Measurements from ENCODE around the gene WDR41. TPM values are rescaled to one million over a fixed set of nuclear protein-coding genes. Genes with fewer than 3 reads are reported as not detected.
"Not testable (repeated sequence)": the region's sequence is repeated elsewhere in the genome, so short reads cannot be mapped to it uniquely, and the experiment has no call there.

The WDR41 gene
- total RNA-seq, 2 donors from 2014 or later: 48.9 to 129 TPM

GRCh38 chr5:77486344-77486962 lies 5.7 kb downstream of the WDR41 start:
- Histone ChIP-seq H3K27ac (no peak overlapping the region), H3K4me1 (ENCODE audit: control insufficient read depth in 1 of 2, low read depth in 2 of 2) (peaks cover 8 to 23% of the 10 kb centered on the region in 2 donors), H3K36me3 (peaks cover 12% of the 10 kb centered on the region), H3K4me3 (no peak overlapping the region), H3K27me3 (replicated peaks; ENCODE audit: insufficient read depth) (no peaks in the 10 kb centered on the region), H3K9me3 (no peaks in the 10 kb centered on the region)
- ATAC-seq (ENCODE audit: insufficient number of reproducible peaks, low FRiP score, low read depth) (no peak), DNase-seq (ENCODE audit: low spot score) (no peak)
- TF ChIP-seq CTCF (IDR thresholded peaks at IDR 0.05): no peak

GRCh38 chr5:77483682-77484081 lies 8.4 kb downstream of the WDR41 start:
- Histone ChIP-seq H3K9me3 (no peaks in the 10 kb centered on the region), H3K27me3 (replicated peaks; ENCODE audit: insufficient read depth) (no peaks in the 10 kb centered on the region), H3K4me3 (no peak overlapping the region), H3K27ac (no peak overlapping the region), H3K4me1 (ENCODE audit: control insufficient read depth in 1 of 2, low read depth in 2 of 2) (peaks cover 3% of the 10 kb centered on the region in 2 donors), H3K36me3 (peaks cover 12% of the 10 kb centered on the region)
- no peak for TF ChIP-seq CTCF (IDR thresholded peaks at IDR 0.05)
- ATAC-seq (ENCODE audit: insufficient number of reproducible peaks, low FRiP score, low read depth): no peak
- DNase-seq (ENCODE audit: low spot score): no peak

GRCh38 chr5:77475041-77475440 lies 17.1 kb downstream of the WDR41 start:
- not testable (repeated sequence) for DNase-seq (ENCODE audit: low spot score); H3K9me3 ChIP-seq; H3K27ac ChIP-seq; H3K4me3 ChIP-seq; H3K36me3 ChIP-seq; H3K4me1 ChIP-seq (ENCODE audit: control insufficient read depth in 1 of 2, low read depth in 2 of 2); ATAC-seq (ENCODE audit: insufficient number of reproducible peaks, low FRiP score, low read depth); H3K27me3 ChIP-seq (replicated peaks; ENCODE audit: insufficient read depth)

GRCh38 chr5:77468875-77469274 lies 23.2 kb downstream of the WDR41 start:
- H3K4me3 ChIP-seq; DNase-seq (ENCODE audit: low spot score); H3K27ac ChIP-seq; H3K9me3 ChIP-seq; ATAC-seq (ENCODE audit: insufficient number of reproducible peaks, low FRiP score, low read depth); H3K27me3 ChIP-seq (replicated peaks; ENCODE audit: insufficient read depth); H3K36me3 ChIP-seq; H3K4me1 ChIP-seq (ENCODE audit: control insufficient read depth in 1 of 2, low read depth in 2 of 2): not testable (repeated sequence)

- ATAC-seq (ENCODE audit: insufficient number of reproducible peaks, low FRiP score, low read depth): no peak
- H3K27ac ChIP-seq: no peak overlapping the region
- H3K4me3 ChIP-seq: no peak overlapping the region
- no peaks in the 10 kb centered on the region for H3K4me1 ChIP-seq (ENCODE audit: control insufficient read depth in 1 of 2, low read depth in 2 of 2)
- no peak for TF ChIP-seq CTCF (IDR thresholded peaks at IDR 0.05)
- no peak for DNase-seq (ENCODE audit: low spot score)
- no peaks in the 10 kb centered on the region for H3K36me3 ChIP-seq
- no peaks in the 10 kb centered on the region for H3K27me3 ChIP-seq (replicated peaks; ENCODE audit: insufficient read depth)
- H3K9me3 ChIP-seq: no peaks in the 10 kb centered on the region
Measured at GRCh38 chr5:77463905-77464304, 28.2 kb downstream of the WDR41 start.

GRCh38 chr5:77461287-77461686 lies 30.8 kb downstream of the WDR41 start:
- no peaks in the 10 kb centered on the region for H3K36me3 ChIP-seq
- H3K27ac ChIP-seq: no peak overlapping the region
- H3K9me3 ChIP-seq: no peaks in the 10 kb centered on the region
- DNase-seq (ENCODE audit: low spot score): no peak
- ATAC-seq (ENCODE audit: insufficient number of reproducible peaks, low FRiP score, low read depth): no peak
- TF ChIP-seq CTCF (IDR thresholded peaks at IDR 0.05): no peak
- no peaks in the 10 kb centered on the region for H3K27me3 ChIP-seq (replicated peaks; ENCODE audit: insufficient read depth)
- no peak overlapping the region for H3K4me3 ChIP-seq
- H3K4me1 ChIP-seq (ENCODE audit: control insufficient read depth in 1 of 2, low read depth in 2 of 2): no peaks in the 10 kb centered on the region
